GM13976 (cell line): ENCODE results near the gene SLC9B1.

Experiments
- DNase-seq: peaks from one replicate; pipeline ENCODE4 v3.0.0; 2012; ENCODE audit warnings: low spot score
- CTCF ChIP-seq: IDR thresholded peaks from 2 replicates; pipeline ENCODE4 v1.5.1; 2012; ENCODE audit warnings: borderline replicate concordance, mild to moderate bottlenecking; ENCODE audit not compliant: insufficient read depth; ENCODE audit errors: extremely low read depth, missing control alignments, control extremely low read depth
- in situ Hi-C: fragments of 300-500 bp; cut with MboI; formaldehyde crosslinking; loops from one replicate; pipeline ENCODE4 v1.12.0; 2022; ENCODE audit warnings: low sequenced_read_pairs, mixed read lengths, inconsistent platforms; ENCODE audit not compliant: unreplicated experiment

SLC9B1 gene

GRCh38 chr4:102862747-102863146, 156.8 kb downstream of the SLC9B1 start:
- no peak for DNase-seq
- TF ChIP-seq CTCF: no peak

GRCh38 chr4:102862016-102862415, 157.5 kb downstream of the SLC9B1 start:
- no peak for DNase-seq
- no peak for TF ChIP-seq CTCF
- in situ Hi-C loops: no loop called here

More at GRCh38 chr4:102862747-102863146, 156.8 kb downstream of the SLC9B1 start:
- in situ Hi-C loops: no loop called here

GRCh38 chr4:102860611-102861324, 158.7 kb downstream of the SLC9B1 start:
- no peak for TF ChIP-seq CTCF
- in situ Hi-C loops: no loop called here
- DNase-seq: no peak

- in situ Hi-C loops: no loop called here
- TF ChIP-seq CTCF: no peak
- DNase-seq: no peak
Observed at GRCh38 chr4:102858828-102859464, 160.6 kb downstream of the SLC9B1 start.
